T-helper 22 cell (primary cell): Measurements from ENCODE around the gene PUS10.
"Not testable (repeated sequence)": the region's sequence is repeated elsewhere in the genome, so short reads cannot be mapped to it uniquely, and the experiment has no call there.

ENCODE experiments used
- DNase-seq: peaks from one replicate; pipeline ENCODE4 v3.0.0-alpha.2; 2020; ENCODE audit warnings: low read depth

Gene PUS10, protein sequence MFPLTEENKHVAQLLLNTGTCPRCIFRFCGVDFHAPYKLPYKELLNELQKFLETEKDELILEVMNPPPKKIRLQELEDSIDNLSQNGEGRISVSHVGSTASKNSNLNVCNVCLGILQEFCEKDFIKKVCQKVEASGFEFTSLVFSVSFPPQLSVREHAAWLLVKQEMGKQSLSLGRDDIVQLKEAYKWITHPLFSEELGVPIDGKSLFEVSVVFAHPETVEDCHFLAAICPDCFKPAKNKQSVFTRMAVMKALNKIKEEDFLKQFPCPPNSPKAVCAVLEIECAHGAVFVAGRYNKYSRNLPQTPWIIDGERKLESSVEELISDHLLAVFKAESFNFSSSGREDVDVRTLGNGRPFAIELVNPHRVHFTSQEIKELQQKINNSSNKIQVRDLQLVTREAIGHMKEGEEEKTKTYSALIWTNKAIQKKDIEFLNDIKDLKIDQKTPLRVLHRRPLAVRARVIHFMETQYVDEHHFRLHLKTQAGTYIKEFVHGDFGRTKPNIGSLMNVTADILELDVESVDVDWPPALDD

DNA sequence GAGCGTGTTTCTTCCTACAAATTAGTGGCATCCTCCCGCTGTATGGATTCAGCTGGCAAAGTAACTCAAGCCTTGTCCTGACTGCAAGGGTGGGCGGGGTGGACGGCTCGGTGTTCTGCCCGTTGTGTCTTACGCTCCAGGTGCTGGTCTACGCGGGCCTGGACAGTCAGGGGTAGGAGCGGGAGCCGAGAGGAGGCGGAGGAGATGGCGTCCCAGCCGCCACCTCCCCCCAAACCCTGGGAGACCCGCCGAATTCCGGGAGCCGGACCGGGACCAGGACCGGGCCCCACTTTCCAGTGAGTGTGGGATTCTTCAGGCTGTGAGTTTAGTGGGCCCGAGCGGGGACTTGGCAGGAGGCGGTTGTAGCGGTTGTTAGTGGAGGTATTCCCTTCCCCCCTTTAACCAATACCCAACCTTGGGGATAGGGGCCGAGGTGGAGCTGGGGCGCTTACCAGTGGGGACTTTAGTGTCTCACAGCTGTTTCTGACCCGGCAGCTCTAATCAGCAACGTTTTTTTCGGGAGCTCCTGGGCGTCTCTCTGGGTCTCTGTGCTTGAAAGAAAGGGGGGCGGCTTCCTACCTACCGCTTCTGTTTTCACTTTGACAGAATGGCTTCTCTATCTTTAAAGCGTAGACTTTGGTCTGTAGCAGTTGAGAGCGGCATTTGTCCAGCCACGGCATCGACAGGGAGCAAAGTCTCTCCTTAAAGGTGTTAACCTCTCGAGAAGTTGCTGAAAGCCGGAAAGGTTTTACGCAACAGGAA is at the start of gene PUS10, which contains the start of gene PEX13:
TSS of gene PUS10 (minus strand) at position 700 of the 762 bp plus-strand sequence. CDS start 6,365 bp downstream, outside the sequence.
TSS of gene PEX13 (plus strand) at position 165 of the 762 bp plus-strand sequence. CDS start at position 205, 40 bp downstream.
- DNase-seq = peak; percentile 46

DNA sequence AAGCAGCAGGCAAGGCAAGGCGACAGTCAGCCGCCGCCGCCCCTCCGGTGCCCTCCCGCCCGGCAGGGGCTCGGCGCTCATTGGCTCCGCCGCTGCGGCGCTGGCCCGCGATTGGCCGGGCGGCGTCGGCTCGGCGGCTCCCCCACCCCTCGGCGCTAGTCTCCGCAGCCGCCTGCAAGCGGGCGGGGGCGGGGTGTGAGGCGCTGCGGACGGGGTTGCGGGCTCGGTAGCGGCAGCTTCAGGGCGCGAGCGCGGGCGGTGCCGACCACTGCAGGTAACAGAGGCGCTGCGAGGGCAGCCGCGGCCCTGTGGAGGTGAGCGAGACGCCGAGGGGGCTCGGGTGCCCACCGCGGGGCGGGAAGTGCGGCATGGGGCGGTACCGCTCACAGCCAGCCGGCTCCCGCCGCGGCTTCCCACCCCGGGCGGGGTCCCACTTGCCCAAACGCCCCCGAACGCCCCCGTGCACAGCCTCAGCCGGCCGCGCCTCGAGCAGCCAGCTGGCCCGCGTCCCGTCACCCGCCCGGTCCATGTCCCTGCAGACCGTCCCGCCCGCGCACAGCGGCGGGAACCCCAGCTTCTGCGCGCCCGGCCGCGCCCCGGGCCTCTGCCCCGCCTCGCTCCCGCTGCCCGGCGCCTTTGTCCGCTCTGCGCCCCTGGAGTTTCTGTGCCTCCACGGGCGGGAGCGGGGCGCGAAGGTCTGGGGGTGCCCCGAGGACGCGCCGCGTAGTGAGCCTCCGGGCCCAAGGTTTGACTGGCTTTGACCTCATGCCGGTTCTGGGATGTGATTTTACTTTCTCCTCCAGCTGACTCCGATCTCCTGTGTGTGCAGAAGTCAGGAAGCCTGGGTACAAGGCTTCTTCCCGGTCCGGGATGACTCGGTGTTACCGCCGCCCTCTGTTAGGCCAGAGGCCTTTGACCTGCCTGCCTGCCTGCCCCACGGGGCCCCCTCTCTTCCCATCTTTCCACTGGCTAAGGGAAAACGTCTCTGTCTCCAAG is 48.0 kb upstream of the PUS10 start, which contains the start of gene SANBR:
TSS of gene SANBR (plus strand) at position 158 of the 996 bp plus-strand sequence. CDS start 4,480 bp downstream, outside the sequence.
- DNase-seq = peak; percentile 80

DNA sequence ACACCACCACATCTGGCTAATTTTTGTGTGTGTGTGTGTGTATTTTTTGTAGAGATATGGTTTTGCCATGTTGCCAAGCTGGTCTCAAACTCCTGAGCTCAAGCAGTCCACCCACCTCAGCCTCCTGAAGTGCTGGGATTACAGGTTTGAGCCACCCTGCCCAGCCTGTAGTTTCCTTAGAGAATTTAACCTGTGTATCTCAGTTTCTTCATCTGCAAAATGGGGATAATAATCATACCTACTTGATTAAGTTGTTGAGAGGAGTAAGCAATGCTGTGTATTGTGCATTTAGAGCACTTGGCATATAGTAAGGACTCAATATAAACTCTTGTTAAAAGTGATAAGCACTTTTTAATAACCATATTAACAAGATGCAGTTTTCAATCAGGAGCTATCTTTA is 41.3 kb upstream of the PUS10 start:
- DNase-seq = no peak

DNA sequence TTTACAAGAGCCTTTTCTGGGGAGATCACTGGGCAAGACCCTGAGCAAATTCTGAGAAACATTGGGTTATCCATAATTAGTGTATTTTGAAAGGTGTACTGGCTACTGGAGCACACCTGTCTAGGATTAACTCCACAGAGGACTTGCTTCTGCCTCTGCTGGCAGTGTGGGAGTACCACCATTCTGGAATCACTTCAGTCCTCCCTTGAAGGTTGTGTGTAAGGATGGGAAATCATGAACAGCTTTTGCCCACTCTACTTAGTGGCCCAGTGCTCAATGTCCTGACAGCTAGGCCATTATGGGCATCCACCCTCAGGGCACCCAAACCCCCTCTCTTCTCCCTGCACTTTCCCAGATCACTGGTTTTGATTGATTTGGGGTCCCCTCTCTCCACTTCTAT is 39.5 kb upstream of the PUS10 start:
- no peak for DNase-seq

DNA sequence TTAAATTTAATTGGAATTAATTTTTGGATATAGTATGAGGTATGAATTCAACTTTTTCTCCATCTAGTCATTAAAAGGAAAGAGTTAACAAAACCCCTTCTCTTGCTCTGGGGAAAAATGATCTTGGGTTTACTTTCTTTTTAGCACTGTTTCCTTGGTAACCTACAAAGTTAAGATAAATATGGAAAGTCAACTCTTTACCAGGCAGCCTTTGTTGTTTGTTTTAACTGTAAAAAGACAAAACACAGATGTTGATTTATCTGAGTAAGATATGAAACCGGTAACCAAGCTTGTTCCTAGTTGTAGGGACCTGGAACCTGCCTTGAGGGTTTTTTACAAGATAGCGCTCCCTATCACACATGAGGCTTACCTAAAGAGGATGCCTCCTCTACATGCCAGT is 37.5 kb upstream of the PUS10 start:
- no peak for DNase-seq

DNA sequence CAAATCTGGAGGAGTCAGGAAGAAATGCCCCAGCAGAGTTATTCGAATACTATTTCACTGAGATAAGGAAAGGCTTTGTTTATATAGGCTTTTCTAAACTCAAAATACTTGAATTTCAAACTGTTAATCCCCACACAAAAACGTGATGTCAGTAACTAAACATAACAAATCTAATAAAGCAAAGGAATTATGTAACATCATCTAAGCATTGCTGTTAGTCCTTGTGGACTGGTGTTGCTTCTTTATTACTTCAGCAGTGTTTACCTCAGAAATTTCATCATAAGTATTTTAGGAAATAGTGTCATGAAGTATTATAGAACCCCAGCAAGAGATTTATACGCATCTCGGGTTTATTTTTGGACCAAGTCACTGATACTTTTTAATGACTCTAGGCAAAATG is 27.9 kb upstream of the PUS10 start:
- DNase-seq = no peak

DNA sequence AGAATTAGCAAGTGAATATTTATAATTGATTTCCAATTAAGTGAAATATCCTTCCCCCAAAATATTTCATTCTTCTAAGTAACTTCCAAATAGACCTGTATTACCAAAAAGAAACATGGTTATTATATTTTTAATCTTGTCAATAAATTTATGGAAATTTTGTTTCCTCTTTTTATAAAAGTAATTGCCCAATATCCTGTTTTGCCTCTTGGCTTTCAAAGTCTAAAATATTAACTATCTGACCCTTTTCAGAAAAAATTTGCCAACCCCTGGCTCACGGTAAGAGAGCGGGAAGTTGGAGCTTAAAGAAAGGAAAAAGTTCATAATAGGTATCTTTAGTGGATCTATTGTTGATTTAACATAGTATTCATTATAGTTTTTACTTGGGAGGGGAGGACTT is 27.2 kb upstream of the PUS10 start:
- DNase-seq = no peak

DNA sequence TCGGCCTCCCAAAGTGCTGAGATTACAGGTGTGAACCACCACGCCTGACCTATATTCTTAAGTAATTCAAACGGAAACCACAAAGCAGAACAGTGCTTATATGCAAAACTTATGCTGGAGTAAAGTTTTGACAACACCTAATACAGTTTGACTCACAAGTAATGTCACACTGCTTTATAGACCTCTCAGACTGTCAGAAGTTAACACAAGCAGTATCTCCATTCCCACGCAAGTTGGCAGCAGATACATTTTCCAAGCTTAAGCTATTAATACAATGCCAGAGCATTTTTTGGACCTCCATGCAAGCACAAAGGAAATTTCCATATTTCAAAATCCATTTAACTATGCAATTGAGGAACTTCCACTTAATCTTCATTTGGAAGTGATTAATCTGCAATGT is 26.6 kb upstream of the PUS10 start:
- DNase-seq = no peak

DNA sequence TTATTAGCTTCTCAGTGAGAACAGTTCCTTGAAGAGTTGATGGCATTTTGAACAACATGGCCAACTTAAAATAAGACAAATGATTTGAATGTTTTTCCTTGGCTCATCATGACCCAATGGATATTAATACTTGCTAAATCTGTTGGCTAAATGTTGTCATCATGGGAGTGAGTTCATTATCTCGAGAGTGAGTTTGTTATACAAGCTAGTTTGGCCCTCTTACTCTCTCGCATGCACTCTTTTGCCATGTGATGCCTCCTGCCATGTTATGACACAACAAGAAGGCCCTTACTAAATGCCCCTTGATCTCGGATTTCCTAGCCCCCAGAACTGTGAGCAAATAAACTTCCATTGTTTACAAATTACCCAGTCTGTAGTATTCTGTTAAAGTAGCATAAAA is 24.8 kb upstream of the PUS10 start:
- no peak for DNase-seq

DNA sequence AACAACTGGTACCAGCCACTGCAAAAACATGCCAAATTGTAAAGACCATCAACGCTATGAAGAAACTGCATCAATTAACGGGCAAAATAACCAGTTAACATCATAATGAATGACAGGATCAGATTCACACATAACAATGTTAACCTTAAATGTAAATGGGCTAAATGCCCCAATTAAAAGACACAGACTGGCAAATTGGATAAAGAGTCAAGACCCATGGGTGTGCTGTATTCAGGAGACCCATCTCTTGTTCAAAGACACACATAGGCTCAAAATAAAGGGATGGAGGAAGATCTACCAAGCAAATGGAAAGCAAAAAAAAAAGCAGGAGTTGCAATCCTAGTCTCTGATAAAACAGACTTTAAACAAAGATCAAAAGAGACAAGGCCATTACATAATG is 18.6 kb upstream of the PUS10 start:
- DNase-seq = not testable (repeated sequence)

DNA sequence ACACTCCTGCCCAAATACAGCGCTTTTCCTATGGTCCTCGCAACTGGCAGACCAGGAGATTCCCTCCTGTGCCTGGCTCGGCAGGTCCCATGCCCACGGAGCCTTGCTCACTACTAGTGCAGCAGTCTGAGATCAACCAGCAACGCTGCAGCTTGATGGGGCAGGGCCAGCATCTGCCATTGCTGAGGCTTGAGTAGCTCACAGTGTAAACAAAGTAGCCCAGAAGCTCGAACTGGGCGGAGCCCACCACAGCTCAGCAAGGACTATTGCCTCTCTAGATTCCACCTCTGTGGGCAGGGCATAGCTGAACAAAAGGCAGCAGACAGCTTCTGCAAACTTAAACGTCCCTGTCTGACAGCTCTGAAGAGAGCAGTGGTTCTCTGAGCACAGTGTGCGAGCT is 16.5 kb upstream of the PUS10 start:
- not testable (repeated sequence) for DNase-seq

DNA sequence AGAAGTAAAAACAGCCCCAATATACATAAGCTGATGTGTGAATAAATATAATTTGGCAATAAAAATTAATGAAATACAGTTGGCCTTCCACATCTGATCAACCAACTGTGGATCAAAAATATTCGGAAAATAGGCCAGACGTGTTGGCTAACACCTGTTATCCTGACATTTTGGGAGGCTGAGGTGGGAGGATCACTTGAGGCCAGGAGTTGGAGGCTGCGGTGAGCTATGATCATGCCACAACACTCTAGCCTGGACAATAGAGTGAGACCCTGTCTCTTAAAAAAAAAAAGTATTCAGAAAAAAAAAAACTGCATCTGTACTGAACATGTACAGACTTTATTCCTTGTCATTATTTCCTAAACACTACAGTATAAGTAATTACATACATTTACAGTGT is 11.5 kb upstream of the PUS10 start:
- DNase-seq = no peak

DNA sequence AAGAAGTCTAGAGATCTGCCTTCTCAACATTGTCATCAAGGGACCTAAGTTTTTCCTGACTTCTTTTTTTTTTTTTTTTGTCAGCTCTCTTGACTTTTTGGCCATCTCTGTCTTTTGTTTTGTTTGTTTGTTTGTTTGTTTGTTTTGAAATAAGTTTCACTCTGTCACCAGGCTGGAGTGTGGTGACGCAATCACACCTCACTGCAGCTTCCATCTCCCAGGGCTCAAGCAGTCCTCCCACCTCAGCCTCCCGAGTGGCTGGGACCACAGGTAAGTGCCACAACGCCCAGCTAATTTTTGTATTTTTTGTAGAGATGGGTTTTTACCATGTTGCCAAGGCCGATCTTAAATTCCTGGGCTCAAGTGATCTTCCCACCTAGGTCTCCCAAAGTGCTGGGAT is 5.6 kb upstream of the PUS10 start:
- DNase-seq = no peak

DNA sequence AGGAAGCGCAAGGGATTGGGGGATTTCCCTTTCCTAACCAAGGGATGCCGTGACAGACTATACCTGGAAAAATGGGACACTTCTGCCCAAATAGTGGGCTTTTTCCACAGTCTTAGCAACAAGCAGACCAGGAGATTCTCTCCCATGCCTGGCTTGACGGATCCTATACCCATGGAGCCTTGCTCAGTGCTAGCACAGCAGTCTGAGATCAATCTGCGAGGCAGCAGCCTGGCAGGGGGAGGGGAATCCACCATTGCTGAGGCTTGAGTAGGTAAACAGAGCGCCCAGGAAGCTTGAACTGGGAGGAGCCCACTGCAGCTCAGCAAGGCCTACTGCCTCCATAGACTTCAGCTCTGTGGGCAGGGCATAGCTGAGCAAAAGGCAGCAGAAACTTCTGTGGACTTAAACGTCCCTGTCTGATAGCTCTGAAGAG is 3.2 kb upstream of the PUS10 start:
- DNase-seq = no peak

DNA sequence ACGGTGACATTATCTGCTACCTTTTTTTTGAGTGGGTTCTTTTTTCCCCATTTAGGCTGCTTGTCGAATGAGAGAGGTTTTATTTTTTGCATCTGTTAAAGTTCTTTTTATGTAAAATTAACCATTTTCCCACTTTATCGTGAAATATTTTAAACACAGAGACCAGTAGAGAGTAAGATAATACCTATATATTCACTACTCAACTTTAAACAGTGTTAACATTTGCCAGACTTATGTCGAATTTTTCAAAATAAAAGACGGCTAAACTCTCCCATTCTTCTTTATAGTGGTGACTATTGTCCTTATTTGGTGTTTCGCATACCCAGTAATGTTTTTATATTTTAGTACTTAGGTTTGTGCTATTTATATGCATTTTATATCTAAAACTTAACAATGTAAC is 743 bp upstream of the PUS10 start:
- no peak for DNase-seq

DNA sequence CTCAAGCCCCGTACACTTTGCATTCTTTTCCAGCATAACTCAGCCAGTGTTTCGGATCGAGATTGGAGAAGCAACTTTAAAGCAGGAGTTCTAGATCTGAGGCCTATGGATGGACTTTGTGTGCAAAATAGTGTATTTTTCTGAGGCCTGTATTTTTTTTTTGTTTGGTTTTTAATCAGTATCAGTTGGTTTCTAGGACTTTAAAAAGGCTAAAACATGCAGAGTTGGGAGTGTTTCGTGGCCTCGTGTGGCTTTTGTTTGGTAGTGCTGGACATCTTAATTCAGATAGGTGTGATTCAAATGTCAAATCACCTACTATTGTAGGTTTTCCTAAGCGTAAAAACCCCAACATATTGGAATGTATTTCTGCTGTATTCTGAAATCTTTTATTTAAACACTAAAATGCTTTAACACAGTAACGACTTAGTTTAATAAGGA is 282 bp upstream of the PUS10 start:
- DNase-seq = no peak

DNA sequence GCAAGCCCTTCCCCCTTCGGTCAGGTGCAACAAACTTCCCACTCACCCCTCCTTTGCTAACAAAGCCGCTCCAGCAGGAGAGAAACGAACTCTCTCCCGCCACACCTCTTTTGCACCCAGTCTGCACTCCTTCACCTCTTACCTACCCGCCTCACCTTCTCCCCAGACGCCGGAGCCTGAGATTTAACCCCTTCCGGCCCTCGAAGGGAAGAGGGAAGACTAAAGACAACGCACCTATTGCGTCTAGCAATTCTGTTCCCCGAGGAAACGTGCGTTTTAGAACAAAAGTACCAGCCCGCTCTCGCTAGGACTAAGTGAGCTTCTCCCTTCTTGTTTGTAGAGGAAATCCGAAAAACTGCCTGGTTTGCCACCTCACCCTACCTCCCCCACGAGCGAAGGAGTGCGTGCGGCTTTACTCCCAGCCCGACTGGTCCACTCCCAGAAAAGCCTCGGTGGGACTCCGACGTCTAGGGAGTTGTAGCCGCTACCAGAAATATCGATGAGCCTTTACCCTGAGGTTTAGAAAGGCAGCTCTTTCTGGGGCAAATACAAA is 976 bp downstream of the PUS10 start:
- peak; percentile 60 for DNase-seq

DNA sequence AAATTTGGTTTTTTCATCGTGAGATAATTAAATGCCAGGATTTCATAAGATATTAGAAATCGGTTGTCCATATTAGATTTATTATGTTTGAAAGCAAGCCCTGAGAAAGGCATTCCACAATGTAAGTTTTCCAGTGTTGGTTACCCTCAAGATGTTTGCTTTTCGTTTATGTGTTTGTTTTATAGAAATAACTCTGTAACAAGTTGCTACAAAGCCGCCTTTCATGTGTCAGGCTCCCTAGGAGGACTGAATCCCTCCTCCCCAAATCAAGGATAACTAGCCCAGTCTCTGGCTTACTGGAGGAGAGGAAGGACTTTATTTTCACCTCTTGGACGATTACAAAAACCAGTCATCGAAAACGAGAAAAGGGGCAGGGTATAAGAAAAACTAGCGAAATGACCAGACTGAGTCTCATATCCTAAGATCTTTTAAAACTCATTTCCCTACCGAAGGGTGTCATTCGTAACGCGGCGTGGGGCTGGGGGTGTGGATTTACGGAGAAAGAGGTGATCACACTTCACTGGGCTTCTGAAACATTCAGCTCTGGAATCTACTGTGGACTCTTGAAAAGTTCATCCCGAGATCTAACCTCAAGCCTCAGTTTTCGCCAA is 1.6 kb downstream of the PUS10 start:
- no peak for DNase-seq

DNA sequence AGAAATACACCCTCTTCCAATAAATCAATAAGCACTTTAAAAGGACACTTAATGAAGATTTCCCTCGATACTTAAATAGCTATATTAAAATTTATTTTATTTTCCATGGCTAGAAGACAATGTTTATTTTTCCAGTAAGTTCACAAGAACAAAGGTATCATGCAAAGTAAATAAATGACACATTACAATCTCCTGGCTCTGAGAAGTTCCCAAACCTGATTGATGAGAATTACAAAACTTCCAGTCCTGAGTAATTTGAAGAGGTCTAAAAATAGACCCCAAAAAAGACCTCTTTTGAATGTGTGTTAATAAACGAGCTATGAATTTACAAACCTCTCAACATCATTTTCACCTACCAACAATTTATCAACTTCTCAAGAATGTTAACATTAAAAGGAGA is 2.1 kb downstream of the PUS10 start:
- no peak for DNase-seq

DNA sequence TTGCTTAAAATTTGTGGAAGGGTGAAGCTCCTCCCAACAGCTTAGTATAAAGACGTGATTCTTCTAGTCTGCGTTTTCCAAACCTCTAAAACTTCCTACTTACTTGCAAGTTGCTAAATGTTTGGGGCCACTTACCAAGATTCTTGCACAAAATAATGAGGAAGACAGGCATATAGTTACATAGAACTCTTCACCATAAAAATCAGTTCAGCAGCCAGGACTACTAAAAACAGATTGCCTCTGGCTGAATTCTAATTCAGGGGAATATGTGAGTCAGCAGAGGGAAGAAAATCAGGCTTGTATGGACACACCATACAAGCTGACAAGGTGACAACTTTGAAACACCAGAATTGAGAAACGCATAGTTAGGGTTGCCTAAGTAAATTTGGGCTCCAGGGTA is 3.3 kb downstream of the PUS10 start:
- DNase-seq = no peak

DNA sequence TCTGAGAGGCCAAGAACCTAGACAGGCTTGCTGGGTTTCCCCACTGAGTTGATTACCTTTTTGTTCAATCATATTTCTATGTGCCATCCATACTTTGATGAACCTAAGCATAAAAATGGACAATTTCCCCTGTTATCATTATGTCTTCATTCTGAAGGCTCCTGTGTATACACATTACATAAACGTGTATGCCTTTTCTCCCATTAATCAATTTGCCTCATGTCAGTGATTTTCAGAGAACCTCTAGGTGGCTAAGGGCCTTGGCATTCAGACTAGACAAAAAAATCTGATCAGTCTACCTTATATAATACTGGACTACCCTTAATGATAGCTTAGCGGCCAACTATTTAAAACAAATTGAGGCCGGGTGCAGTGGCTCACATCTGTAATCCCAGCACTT is 4.7 kb downstream of the PUS10 start:
- no peak for DNase-seq
